Activated CD4-positive, CD25-positive, alpha-beta regulatory T cell (primary cell): ENCODE results near the gene DNMT3L.
"Not testable (repeated sequence)": the region's sequence is repeated elsewhere in the genome, so short reads cannot be mapped to it uniquely, and the experiment has no call there.

Experiments used
- DNase-seq, 4 experiments: peaks; one replicate each; lab custom pipeline; 2025; lab: John Stamatoyannopoulos, UW

Gene DNMT3L

GRCh38 chr21:44294391-44295162 is 32.9 kb upstream of the DNMT3L start:
- DNase-seq, result no peak

- no peak for DNase-seq
Observed at GRCh38 chr21:44293551-44294231, 32.0 kb upstream of the DNMT3L start.

DNA sequence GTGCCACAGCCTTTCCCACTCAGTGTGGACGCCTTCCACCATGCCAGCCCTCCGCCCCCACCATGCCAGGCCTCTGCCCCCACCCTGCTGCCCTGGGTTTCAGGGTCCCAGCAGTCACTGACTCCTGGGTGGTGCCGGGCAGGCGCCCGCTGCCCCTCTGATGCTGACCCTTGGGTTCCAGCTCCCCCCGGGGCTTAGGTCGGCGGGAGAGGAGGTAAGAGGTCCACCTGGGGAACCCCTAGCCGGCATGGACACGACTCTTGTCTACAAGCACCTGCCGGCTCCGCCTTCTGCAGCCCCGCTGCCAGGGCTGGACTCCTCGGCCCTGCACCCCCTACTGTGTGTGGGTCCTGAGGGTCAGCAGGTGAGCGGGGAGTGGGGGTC is 31.1 kb upstream of the DNMT3L start:
- DNase-seq, result no peak

DNA sequence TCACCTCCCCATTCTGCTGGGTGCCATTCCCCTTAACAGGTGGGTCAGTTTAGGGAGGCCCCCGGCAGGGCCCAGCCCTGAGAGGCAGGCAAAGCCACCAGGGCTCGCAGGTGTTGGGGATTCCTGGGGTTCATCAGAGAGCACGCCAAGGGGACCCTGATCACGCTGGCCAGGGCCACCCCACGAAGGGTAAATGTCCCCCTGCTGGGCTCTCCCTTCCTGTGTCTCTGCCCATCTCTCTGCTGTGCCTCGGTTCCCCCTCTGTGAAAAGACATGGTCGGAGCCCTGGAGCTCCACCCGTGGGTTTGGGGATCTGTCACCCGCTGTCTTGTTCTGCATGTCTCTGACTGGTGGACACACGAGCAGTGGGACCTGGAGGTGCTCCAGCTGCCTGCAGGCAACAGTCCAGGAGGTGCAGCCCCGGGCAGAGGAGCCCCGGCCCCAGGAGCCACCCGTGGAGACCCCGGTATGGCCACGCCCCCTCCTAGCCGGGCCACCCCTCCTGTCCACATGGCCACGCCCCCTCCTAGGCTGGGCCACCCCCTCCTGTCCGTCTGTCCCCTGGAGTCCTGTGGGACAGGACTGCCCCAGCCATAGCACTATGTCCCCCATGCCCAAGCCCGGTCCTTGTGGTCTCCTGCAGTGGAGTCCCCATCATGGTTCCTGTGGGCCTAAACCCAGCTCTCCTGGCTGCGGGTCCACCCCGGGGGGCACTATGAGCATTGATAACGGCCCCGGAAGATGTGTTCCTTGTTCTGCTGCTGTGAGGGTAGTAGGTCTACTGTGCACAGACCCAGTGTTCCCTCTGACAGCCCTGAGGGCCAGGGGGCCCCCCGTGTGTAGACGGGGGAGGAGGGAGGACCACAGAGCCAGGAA is 30.5 kb upstream of the DNMT3L start:
- no peak for DNase-seq

DNA sequence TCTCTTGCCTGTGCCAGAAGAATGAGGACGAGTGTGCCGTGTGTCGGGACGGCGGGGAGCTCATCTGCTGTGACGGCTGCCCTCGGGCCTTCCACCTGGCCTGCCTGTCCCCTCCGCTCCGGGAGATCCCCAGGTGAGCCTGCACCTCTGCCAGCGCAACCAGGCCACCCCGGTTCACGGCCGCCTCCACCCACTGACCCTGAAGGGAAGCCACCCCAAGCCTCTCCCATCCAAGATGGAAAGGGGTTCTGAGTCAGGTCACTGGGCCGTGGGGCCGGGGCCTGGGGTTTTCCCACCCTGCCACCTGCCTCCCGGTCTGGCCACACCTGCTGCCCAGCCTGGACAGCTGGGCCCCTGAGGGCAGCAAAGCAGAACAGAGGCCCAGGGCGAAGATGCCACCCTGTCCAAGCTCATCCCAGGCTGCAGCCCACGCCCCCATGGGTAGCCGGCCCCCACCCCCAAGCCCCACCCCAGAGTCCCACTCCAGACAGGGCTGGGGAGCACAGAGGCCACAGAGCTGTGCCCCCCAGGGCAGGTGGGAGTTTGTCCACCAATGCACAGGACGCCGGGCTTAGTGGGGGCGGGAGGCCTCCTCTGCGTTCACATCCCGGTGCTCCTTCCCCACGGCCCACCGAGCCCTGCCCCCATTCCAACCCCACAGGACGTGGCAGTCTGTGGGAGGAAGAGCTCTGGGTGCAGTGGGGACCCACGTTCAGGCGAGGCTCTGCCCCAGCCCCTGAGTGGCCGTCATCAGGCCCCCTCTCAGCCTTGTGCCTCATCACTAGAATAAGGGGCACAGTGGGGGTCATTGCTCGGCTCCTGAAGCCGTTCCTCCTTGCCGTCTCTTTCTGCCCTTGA is 29.6 kb upstream of the DNMT3L start:
- DNase-seq, result no peak

GRCh38 chr21:44290327-44291077 is 28.8 kb upstream of the DNMT3L start:
- no peak for DNase-seq

- DNase-seq, result no peak
Observed at GRCh38 chr21:44289381-44290010, 27.8 kb upstream of the DNMT3L start.

- DNase-seq, result no peak
Observed at GRCh38 chr21:44288251-44289110, 26.8 kb upstream of the DNMT3L start.

- no peak for DNase-seq
Observed at GRCh38 chr21:44286716-44287632, 25.3 kb upstream of the DNMT3L start.

GRCh38 chr21:44286086-44286715 is 24.5 kb upstream of the DNMT3L start:
- no peak for DNase-seq

GRCh38 chr21:44285138-44285992 is 23.7 kb upstream of the DNMT3L start, which contains the start of gene AIRE:
Gene AIRE, plus strand, starts transcription at chr21:44285876. Its CDS starts 131 bp downstream, at chr21:44286007.
- DNase-seq, result no peak

DNA sequence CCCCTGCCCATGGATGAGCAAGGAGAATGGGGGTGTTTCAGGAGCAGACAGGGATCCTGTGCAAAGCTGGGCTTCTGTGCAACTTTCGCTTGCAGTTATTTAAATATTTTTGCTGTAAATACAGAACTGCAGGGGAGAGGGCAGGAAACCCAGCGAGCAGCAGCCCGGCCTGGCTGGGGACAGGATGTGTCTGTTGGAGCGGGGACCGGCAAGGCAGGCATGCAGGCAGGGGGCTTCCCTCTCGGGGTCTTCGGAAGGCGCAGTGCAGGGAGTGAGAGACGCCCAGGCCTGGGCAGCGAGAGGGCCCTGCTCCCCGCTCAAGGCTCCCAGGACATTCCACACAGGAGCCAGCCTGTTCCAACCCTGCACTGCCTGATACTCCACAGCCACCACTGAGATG is 22.3 kb upstream of the DNMT3L start:
- no peak for DNase-seq

GRCh38 chr21:44283211-44283785 is 21.6 kb upstream of the DNMT3L start:
- DNase-seq, result not testable (repeated sequence)

DNA sequence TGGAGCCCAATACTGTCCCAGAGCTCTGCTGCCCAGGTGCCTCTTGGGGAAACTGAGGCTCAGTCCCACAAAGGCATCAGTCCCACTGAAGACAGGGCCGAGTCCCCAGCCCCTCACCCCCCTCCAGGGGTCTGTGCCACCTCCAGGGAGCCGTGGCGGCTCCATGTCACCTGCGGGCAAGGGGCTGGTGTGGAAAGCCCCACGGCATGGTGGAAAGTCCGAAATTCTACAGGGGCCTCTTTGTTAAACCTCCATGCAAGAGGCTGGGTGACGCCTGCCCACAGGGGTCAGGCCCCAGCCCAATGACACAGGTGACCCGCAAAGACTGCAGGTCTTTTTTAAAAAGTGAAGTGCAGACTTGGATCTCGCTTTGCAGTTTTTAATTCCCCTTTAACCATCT is 20.7 kb upstream of the DNMT3L start:
- DNase-seq, result no peak

DNA sequence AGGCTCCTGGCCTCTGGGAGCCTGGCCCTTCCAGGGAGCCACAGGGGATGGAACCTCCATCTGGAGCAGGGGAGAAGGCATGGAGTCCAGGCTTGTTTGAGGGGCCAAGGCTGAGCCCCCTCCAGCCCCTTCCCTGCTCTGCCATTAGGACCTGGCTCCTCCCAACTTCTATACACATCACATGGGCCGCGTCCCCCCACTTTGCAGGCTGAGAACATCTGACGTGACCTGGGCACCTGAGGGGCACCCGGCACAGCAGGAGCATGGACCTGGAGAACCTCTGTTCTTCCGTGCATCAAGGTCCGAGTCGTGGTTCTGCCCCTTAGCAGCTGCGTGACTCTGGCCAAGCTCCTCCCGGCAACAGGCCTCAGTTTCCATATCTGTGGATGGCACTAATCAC is 20.1 kb upstream of the DNMT3L start:
- DNase-seq, result no peak
